ENCODE measurements around the gene AK1.

Gene AK1

DNA sequence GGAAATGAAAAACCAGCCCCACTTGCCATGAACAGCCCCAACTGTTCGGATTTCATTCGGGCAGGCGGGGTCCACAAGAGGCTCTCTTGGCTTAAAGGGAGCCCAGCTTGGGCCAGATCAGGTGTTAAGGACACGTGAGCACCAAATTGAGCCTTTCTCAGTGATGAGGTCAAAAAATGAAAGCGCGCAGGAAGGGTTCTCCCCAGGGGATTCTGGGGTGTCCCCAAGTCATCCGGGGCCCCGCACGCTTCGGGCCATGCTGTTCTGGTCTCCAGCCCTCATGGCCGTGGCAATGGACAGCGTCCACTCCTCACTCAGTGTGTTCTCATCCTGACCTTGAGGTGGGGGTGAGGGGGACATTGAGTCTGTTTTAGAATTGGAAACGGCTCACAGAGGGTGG, 10.9 kb downstream of the AK1 start:
- no peak for DNase-seq

DNA sequence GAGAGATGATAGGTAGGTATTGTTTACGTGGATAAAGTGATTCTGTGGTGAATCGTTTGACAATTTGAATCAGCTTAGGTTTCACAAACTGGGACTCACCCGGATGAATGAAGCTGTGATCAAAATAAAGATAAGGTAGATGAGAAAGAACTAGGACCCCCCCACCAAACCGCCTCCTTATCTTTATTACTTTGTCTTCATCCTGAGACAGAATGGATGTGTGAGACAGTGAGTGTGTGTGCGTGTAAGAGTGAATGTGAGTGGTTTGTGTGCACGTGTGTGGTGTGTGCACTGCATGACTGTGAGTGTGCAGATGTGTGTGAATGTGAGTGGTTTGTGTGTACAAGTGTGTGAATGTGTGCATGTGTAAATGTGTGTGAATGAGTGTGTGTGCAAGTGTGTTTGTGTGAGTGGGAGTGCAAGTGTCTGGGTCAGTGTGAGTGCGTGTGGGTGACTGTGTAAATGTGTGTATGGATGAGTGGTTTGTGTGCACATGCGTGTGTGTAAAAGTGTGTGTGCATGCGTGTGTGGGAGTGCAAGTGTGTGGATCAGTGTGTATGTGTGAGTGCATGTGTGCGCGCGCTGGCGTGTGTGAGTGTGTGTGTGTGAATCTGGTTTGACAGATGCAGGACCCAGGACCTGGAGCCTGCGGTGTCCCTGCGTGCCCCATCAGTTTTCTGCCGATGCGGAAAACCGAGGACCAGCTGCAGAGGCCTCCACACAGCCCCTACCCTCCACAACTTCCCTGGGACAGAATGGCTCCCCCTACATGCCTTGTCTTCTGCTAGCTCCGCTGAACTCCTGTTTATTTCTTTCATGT, 11.6 kb downstream of the AK1 start:
- peak; percentile 57 for DNase-seq

DNA sequence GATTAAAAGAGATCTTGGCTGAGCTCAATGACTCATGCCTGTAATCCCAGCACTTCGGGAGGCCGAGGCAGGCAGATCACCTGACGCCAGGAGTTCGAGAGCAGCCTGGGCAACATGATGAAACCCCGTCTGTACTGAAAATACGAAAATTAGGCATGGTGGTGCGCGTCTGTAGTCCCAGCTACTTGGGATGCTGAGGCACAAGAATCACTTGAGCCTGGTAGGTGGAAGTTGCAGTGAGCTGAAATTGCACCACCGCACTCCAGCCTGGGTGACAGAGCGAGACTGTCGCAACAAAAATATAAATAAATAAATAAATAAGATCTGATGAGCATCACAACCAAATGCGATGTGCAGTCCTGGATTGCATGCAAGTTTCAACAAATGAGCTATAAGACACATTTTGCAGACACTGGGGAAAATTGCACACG, 14.3 kb downstream of the AK1 start:
- DNase-seq: no peak

DNA sequence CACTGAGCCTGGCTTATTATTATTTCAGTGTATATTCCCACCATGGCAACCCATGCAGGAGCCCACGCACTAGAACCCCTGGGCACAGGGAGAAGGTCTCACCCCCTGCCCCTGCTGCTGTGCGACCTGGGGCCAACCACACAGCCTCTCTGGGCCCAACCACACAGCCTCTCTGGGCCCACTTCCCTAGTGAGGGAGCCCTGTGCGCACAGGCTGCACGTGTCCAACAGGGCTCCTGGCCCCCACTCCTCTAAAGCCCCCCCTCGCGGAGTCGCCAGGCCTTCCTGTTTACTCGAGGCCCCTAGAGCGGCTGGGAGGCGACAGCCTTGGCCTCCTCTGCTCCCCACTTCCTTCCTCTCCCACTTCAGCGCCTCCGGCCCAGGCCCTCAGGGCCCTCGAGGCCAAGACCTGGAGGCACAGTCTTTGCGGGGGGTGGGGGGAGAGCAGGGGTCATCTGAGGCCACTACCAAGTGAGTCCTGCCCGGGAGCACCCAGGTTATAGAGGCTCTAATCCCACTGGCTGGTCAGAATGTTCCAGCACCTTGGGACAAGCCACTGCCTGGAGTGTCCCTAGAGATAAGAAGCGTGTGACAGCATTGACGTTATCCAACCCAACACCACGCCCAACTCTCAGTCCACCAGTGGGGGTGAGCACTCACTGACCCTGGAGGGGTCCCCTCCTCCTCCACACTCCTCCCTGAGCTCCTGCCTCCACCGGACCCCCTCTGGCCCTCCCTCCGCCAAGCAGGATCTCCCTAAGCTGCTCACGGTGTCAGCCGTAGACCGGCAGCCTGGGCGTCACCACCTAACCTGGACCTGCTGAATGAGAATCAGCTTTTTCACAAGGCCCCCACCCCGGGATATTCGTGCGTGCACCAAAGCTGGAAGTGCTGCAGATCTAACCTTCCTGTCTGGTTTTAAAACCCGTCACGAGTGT, 15.1 kb downstream of the AK1 start:
- peak; percentile 24 for DNase-seq

GRCh38 chr9:127860779-127861178, 16.7 kb downstream of the AK1 start:
- DNase-seq: no peak

GRCh38 chr9:127860260-127860659, 17.2 kb downstream of the AK1 start:
- no peak for DNase-seq

- DNase-seq: no peak
Observed at GRCh38 chr9:127858041-127858512, 19.4 kb downstream of the AK1 start.

DNA sequence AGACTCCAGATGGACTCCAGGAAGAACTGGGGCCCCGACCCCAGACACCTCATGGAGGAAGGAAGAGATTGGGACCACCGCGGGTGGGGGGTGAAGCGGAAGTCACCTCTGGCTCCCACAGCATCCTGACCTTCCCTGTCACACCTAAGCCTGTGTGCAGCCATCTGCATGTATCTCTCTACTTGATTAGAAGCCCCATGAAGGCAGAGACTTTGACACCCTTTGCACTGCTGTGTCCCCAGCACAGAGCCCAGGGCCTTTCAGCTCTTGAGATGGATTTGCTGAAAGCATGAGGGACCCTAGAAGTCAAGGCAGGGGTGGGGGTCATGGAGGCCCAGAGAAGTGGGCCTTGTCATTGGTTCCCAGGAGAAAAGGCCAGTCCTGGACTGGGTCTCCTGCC, 20.2 kb downstream of the AK1 start:
- DNase-seq: no peak

DNA sequence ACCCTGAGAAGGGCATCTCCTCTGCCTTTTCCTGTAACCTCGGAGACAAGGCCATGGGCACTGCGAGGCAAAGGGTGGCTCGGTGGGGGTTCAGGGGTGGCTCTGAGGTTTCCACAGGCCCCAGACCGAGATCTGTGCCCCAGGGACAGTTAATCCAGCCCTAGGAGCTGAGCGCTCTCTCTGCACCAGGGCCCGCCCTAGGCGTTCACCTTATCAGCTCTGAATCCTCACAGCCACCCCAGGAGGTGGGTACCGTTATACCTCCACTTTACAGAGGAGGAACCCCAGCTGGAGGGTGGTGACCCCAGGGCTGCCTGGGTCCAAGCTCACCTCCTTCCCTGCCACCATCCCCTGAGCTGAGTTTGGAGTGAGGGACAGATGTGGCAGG, 20.8 kb downstream of the AK1 start:
- DNase-seq: no peak

- DNase-seq: no peak
Observed at GRCh38 chr9:127856094-127856728, 21.3 kb downstream of the AK1 start.

GRCh38 chr9:127855522-127855921, 22.0 kb downstream of the AK1 start:
- DNase-seq: no peak

DNA sequence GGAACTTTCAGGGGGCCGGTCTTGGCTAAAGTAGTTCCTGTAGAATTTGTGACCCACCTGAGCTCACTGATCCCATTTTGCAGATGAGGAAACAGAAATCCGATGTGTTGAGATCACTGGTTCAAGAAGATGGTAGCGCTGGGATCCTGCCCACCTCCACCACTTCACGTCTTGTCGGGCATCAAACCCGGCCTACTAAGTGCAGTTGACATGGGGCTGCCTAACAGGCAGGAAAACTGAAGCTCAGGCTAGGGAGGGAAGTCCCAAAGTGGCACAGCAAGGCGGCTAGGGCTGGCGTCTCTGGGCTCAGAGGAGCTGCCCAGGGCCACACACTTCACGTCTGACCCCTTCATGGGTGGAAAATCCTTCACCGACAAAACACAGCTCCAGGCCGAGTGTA, 22.5 kb downstream of the AK1 start:
- DNase-seq: no peak

GRCh38 chr9:127854184-127854806, 23.2 kb downstream of the AK1 start, which contains the start of gene ENG:
Gene ENG, minus strand, starts transcription at chr9:127854658. Its CDS starts 303 bp downstream, at chr9:127854355.
- DNase-seq: peak; percentile 28

DNA sequence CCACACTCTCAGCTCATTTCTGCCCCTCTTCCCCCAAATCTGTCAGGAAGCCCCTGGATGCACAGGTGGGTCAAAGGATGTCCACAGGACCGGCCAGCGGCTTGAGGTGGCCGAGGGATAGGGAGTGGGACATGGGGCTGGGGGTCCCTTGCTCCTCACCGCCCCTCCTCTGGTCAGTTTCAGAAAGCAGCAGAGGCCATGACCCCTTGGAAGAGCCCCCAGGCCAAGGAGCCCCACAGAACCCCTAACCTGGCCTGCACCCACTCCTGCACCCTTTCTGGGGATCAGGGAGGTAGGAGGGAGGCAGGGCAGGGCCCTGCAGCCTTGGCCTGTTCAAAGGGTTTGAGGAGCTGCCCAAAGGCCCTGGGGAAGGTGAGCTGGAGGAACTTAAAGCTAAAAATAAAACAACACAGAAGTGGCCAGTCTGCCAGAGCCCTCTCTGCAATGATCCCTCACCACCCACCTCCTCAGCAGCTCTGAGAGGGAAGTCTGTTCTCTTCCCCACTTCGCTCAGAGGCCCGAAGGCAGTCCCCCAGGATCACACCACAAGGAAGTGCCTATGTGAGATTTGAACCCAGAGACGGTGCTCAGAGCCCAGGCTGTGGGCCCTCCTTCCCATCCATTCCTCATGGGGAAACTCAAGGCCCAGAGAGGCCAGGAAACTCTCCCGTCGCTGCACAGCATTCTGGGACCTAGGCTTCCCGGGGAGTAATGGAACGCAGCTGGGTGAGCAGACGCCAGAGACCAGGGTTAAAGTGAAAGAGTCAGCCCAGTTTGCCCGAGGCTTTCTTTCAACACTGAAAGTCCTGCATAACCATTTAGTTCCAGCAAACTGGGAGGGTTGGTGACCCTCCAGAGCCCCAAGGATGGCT, 23.9 kb downstream of the AK1 start:
- no peak for DNase-seq

GRCh38 chr9:127852829-127853228, 24.6 kb downstream of the AK1 start:
- no peak for DNase-seq

GRCh38 chr9:127850286-127850830, 27.1 kb downstream of the AK1 start:
- DNase-seq: no peak

GRCh38 chr9:127848756-127849504, 28.5 kb downstream of the AK1 start:
- no peak for DNase-seq

DNA sequence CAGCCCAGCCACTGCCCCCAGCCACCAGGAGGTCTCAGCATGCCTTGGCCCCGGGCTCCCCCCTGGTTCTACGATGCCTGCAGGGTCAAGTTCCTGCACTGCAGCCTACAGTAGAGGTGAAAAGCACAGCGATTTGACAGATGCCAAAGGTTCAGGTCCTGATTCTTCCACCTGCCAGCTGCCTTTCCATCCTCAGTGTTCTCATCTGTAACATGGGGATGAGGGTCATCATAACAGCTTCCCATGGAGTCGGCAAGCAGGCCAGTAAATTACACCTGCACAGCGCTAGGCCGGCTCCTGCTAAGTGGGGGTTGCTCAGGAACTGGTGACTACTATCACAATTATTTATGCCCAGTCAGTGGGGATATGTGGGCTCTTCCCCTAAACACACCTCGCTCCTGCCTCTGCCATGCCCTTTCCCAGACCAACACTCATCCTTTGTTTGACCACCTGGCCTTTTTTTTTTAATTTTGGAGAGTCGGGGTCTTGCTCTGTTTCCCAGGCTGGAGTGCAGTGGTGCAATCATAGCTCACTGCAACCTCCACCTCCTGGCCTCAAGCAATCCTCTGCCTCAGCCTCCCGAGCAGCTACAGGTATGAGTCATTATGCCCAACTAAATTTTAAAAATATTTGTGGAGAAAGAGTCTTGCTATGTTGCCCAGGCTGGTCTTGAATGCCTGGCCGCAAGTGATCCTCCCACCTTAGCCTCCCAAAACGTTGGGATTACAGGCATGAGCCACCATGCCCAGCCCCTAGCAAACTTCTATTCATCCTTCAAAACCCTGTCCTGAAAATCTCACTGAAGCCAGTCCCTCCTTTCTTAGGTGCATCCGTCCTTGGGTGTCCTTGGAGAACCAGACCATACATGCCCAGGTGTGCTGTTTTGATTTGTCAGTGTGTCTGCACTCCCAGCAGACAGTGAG, 29.4 kb downstream of the AK1 start:
- no peak for DNase-seq

DNA sequence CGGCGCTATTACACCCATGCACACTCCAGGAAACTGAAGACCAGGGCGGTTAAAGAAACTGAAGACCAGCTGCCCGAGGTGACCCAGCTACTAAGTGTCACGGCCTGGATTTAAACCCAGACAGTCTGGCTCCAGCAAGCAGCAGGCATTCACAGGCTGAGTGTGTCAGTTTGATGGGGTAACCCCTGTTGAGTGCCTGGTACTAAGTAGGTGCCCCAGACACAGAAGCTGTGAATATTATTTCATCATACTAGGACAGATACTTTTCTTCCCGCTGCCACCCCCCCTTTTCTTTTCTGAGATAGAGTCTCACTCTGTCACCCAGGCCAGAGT, 30.3 kb downstream of the AK1 start:
- no peak for DNase-seq

All from activated CD4-positive, alpha-beta T cell treated with anti-CD3 and anti-CD28 coated beads, Interleukin-10, Interleukin-2, amounts not matched to agents 100 ng/mL and 50 ng/mL, durations not matched to agents 16 hours and 8 hours (primary cell).